Colonic mucosa (tissue), 4 donors: ENCODE results near the gene RASGRP3. TPM values are rescaled to one million over a fixed set of nuclear protein-coding genes. Genes with fewer than 3 reads are reported as not detected.
A peak's percentile ranks its signal among the peaks of the same experiment; 100 is the strongest.

ENCODE experiments used
- DNase-seq: peaks from one replicate; pipeline ENCODE4 v3.0.0-alpha.2; 2020
- H3K27ac ChIP-seq: fragments of 200-600 bp; one replicate; pipeline ENCODE4 v1.8.0; 2021
- H3K27me3 ChIP-seq: fragments of 200-600 bp; one replicate; pipeline ENCODE4 v1.8.0; 2021
- H3K36me3 ChIP-seq: fragments of 200-600 bp; one replicate; pipeline ENCODE4 v1.8.0; 2021
- H3K4me1 ChIP-seq: fragments of 200-600 bp; one replicate; pipeline ENCODE4 v1.8.0; 2021; ENCODE audit warnings: mild to moderate bottlenecking
- H3K4me3 ChIP-seq: fragments of 200-600 bp; one replicate; pipeline ENCODE4 v1.8.0; 2021
- H3K9ac ChIP-seq, 2 donors: one replicate each; pipeline ENCODE4 v1.7.0; 2013; ENCODE audit warnings: control low read depth in 2 of 2, low read depth in 2 of 2, low read length in 2 of 2
- H3K9me3 ChIP-seq: fragments of 200-600 bp; one replicate; pipeline ENCODE4 v1.8.0; 2021
- intact Hi-C: fragments of 100-400 bp; cut with DNase I; formaldehyde crosslinking; loops from one replicate; pipeline ENCODE4 v1.14.1; 2022
- total RNA-seq, 2 donors: library from RNA; stranded (reverse); fragmentation: NEBNext Ultra II Directional in 1 of 2; extraction: Animal tissue kit (Norgen Biotek cat#: 25700) in 1 of 2; gene quantifications; one replicate each; pipeline ENCODE4 v1.2.1, GENCODE V29; 2021
- TF ChIP-seq, protein P1 (sequence below): fragments of 200-600 bp; IDR thresholded peaks from one replicate; pipeline ENCODE4 v1.8.0; 2022; ENCODE audit warnings: antibody characterized with exemption, mild to moderate bottlenecking
- donor health status: healthy.
- donor health status: DM: no; HTN: no; CAD: no.
- donor health status: DM: no; HTN: no; CAD: no.

RASGRP3 gene
- total RNA-seq, 2 donors from 2014 or later, result 3.6 to 3.9 TPM

DNA sequence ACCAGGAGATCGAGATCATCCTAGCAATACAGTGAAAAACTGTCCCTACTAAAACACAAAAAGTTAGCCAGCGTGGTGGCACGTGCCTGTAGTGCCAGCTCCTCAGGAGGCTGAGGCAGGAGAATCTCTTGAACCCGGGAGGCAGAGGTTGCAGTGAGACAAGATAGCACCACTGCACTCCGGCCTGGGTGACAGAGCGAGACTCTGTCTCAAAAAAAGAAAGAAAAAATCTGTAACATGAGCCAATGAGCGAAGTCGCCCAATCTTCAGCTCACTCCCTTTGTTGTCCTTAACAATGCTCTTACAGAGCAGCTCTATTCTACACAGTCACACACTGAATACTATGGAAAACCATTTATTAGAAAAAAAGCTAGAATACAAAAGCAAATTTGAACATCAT, 100.6 kb downstream of the RASGRP3 start:
- Histone ChIP-seq H3K27ac (no peak overlapping the region), H3K9ac (no peak overlapping the region), H3K4me1 (no peaks in the 10 kb centered on the region), H3K4me3 (no peak overlapping the region), H3K9me3 (no peaks in the 10 kb centered on the region), H3K27me3 (no peaks in the 10 kb centered on the region), H3K36me3 (no peaks in the 10 kb centered on the region)
- intact Hi-C loops, result no loop called here
- TF ChIP-seq, protein P1, sequence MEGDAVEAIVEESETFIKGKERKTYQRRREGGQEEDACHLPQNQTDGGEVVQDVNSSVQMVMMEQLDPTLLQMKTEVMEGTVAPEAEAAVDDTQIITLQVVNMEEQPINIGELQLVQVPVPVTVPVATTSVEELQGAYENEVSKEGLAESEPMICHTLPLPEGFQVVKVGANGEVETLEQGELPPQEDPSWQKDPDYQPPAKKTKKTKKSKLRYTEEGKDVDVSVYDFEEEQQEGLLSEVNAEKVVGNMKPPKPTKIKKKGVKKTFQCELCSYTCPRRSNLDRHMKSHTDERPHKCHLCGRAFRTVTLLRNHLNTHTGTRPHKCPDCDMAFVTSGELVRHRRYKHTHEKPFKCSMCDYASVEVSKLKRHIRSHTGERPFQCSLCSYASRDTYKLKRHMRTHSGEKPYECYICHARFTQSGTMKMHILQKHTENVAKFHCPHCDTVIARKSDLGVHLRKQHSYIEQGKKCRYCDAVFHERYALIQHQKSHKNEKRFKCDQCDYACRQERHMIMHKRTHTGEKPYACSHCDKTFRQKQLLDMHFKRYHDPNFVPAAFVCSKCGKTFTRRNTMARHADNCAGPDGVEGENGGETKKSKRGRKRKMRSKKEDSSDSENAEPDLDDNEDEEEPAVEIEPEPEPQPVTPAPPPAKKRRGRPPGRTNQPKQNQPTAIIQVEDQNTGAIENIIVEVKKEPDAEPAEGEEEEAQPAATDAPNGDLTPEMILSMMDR, result no peak
- no peak for DNase-seq

DNA sequence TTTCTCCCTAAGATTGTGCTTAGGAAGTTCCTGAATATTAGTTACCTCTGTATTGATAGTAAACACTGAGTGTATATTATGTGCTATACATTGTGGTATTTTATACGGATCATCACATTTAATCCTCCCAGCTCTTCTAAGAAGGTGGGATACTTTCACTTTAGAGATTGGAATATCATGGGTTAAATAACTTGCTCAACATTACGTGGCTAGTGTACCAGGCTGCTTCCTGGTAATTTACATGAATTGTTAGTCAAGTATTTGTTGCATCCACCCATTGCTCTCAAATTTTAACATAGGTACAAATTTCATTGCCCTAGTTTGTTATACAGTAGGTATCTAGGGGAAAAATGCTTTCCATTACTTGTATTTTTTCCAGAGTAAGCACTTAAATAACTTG, 101.2 kb downstream of the RASGRP3 start:
- Histone ChIP-seq H3K27ac (no peak overlapping the region), H3K36me3 (no peaks in the 10 kb centered on the region), H3K4me1 (no peaks in the 10 kb centered on the region), H3K27me3 (no peaks in the 10 kb centered on the region), H3K4me3 (no peak overlapping the region), H3K9me3 (no peaks in the 10 kb centered on the region), H3K9ac (no peak overlapping the region)
- TF ChIP-seq, protein P1, result no peak
- intact Hi-C loops, result no loop called here
- no peak for DNase-seq

DNA sequence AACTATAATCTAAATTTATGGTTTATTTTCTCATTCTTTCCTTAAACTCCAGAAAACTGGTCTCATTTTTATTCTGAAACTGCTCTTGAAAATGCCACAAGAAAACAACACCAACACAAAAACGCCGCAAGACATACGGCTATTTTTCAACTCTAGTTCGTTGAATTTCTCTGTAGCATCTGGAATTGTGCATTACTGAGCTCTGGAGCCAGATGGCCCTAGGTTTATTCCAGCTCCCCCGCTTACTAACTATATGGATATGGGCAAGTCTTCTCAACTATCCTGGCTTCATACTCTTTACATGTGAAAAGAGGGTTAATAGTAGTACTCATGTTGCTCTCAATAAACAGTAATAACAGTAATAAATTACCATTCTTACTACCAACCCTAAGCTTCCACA, 102.8 kb downstream of the RASGRP3 start:
- TF ChIP-seq, protein P1, result no peak
- no peaks in the 10 kb centered on the region for H3K27me3 ChIP-seq
- no peaks in the 10 kb centered on the region for H3K9me3 ChIP-seq
- H3K4me1 ChIP-seq, result no peaks in the 10 kb centered on the region
- H3K9ac ChIP-seq, result no peak overlapping the region
- intact Hi-C loops, result no loop called here
- no peak for DNase-seq
- no peak overlapping the region for H3K27ac ChIP-seq
- no peaks in the 10 kb centered on the region for H3K36me3 ChIP-seq
- no peak overlapping the region for H3K4me3 ChIP-seq

DNA sequence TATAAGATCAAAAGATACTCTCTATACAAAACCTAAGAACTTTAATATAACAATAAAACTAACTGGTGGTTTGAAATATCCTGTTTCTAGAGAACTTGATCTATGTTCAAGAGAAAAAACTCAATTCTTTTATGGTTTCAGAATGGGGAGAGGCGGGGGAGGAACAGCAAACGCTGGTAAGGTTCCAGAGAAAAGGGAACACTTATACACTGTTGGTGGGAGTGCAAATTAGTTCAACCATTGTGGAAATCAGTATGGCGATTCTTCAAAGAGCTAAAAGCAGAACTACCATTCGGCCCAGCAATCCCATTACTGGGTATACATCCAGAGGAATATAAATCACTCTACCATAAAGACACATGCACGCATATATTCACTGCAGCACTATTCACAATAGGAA, 105.4 kb downstream of the RASGRP3 start:
- TF ChIP-seq, protein P1, result no peak
- Histone ChIP-seq H3K4me3 (no peak overlapping the region), H3K9me3 (no peaks in the 10 kb centered on the region), H3K27ac (no peak overlapping the region), H3K36me3 (no peaks in the 10 kb centered on the region), H3K9ac (no peak overlapping the region), H3K4me1 (no peaks in the 10 kb centered on the region), H3K27me3 (no peaks in the 10 kb centered on the region)
- intact Hi-C loops, result no loop called here
- no peak for DNase-seq

DNA sequence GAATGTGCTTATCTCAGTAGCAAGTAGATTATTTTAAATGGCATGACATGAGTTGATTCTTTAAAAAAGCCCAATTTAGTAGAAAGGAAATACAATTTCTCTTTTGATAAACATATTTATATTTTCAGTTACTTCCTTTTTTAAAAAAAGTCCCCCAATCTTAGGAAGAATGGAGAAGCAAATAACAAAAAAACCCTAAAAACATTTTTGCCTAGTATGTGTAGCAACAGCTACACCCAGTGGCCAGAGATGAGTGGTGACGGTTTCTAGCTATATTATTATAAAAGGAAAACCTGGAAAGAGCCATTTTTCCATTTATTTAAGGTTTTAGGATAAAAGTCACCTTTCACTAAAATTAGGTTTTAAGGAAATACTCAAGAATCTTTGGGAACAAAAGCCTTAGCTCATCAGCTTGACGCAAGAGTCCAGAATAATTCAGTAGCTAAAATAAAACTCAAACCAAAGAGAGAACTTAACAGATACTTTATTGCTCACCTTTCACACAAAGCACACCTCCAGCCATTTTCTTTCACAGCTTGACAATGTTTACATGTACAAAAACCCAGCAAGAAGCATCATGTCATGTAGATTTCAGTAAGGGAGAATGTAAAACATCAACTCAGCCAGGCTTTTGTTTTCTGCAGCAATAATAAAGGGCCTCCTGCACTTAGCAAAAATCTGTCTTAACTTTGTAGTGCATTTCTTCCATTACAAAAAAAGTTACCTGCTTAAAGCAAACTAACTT, 106.9 kb downstream of the RASGRP3 start:
- Histone ChIP-seq H3K36me3 (no peaks in the 10 kb centered on the region), H3K9me3 (no peaks in the 10 kb centered on the region), H3K4me1 (no peaks in the 10 kb centered on the region), H3K4me3 (no peak overlapping the region), H3K9ac (no peak overlapping the region), H3K27me3 (no peaks in the 10 kb centered on the region), H3K27ac (no peak overlapping the region)
- intact Hi-C loops, result no loop called here
- TF ChIP-seq, protein P1, result peak; percentile 77
- no peak for DNase-seq
